ENCODE measurements around the gene SHROOM4.

Gene SHROOM4

DNA sequence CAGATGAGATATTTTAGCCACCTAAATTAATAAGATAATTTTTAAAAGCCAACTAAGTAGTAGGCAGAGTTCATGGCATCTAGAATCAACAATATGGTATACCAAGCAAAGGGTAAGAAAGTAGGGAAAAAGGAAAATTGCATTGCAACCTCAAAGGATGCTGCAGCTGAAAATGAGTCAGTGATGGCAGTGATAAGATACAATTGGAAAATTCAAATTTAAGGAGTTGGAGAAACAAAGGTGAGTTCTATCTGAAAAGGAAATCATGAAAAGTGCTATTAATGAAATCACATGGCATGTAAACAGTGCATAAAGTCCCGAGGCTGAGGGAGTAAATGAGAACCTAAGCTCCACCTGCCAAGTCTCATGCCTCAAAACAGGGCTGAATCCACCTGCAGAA, 33.9 kb downstream of the SHROOM4 start:
- DNase-seq (ENCODE audit: low spot score) = no peak

DNA sequence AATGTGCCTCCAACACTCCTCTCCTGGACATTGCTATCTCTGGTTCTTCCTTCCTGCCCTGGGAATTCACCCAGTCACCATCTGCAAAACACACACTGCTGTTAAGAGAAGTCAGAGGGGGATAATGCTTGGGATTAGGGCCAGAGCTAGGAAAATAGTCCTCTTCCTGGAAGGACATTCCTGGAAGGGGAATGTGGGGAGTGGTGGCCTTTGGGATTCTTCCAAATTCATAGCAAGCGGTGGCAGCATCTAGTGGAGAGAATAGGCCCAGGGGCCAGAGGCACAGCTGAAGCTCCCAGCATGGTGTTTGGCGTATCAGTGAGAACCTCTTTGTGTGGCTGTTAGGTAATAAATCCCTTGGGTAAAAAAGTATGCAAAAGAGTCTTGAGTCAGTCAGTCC, 34.3 kb downstream of the SHROOM4 start:
- DNase-seq (ENCODE audit: low spot score) = no peak

DNA sequence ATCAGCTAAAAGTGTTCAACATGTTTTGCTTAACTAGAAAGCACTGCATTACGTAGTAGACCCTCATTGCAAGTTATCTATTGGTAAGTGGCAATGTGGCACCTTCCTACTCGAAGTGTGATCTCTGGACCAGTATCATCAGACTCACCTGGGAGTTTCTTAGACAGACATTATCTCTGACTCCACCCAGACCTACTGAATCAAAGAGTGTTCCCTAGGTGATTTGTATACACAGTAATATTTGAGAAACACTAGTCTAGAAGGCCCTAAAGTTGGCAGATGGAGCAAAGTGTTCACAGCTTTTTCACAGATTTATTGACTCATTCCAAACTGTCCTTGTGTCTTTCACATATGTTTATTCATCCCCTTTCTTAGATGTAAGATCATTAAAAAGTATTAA, 35.7 kb downstream of the SHROOM4 start:
- DNase-seq (ENCODE audit: low spot score) = no peak

DNA sequence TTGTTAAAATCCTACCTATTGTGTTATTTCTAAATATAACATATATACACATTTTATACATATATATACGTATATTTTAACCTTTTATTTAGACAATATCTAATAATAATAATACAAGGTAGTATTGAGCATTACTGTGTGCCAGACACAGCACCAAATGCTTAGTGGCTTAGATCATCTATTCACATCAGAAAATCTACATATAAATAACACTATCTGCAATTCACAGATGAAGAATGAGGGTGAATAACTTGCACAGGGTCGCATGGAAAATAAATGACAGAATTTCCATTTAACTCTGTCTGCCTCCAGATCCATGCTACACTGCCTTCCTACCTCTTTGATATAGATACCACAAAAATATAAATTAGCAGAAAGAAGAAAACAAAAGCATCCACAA, 37.7 kb downstream of the SHROOM4 start:
- DNase-seq (ENCODE audit: low spot score) = no peak

DNA sequence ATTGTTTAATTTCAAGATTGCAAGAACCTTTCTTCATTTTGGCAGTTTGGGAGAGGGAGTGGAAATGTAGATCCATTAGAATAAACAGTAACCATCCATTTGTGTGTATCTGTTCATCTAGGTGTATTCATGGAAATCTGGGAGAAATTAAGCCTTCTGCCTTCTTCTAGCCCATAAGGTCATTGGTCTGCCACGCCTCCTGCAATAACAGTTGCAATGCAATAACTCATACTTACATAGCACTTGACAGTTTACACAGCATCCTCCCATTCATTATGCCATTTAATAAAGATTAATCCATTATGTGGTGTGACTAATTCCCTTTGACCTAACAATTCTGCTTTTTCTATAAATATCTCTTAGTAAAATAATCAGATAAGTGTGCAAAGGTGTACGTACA, 42.6 kb downstream of the SHROOM4 start:
- DNase-seq (ENCODE audit: low spot score) = no peak

DNA sequence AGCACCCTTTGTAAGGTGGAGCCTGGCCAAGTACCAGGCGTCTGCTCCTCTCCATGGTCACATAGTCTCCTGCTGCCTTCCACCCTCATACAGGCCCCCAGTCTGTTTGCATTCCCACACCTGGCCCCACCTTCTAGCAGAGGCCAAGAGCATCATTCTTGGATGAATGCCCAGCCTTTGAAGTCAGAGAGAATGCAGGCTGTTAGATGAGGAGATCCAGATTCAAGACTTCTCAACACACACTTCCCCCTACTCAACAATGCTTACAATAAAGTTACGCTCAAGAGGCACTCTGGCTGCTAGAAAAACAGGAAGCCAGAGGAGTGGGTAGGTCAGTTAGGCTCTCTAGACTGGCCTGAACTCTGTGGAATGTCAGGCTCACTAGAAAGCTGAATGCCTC, 43.3 kb downstream of the SHROOM4 start:
- no peak for DNase-seq (ENCODE audit: low spot score)

DNA sequence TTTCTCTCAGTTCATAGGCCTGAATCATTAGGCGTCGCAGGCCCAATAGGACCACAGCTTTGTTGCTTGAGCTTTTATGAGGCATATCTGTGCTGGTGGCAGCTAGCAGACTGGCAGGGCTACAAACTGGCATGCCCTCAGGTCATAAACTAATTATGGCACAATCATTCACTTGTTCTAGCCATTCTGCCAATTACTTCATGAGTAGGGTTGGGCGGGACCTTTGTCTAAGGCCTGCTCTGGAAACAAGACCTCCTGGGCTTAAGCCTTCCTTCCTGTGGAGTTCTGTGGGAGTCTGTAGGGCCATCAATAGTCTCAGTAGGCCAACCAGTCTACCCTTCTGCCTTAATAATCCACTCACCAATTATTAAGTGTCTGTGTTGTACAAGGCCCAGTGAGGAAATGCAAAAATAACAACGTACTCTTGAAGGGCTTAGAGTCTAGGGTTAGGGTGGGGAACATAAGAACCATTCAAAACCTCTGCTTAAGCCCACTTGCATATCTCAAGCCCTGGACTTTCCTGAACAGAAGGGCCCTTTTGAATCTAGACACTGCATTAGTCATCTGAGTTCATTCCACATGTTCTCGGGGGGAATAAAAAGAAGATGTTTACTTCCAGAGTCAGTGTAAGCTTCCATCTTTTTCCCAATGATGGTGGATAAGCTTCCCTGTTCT, 44.5 kb downstream of the SHROOM4 start:
- no peak for DNase-seq (ENCODE audit: low spot score)

DNA sequence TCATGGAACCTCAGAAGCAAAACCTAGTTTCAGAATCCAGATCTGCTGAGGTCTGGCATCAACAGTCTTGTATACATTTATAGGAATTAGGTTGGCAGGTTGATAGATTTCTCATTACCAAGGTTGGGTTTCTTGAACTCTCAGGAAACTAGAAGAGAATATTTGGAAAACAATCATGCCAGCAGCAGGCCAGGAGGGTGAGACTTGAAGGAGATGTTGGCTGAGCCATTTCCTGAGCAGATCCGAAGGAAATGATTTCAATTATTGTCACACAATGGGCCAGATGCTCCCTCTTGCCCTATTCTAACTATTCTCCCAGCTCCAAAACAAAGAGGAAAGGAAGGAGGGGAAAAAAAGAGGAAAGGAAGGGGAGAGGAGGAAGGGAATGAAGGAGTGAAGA, 45.2 kb downstream of the SHROOM4 start:
- DNase-seq (ENCODE audit: low spot score) = no peak

DNA sequence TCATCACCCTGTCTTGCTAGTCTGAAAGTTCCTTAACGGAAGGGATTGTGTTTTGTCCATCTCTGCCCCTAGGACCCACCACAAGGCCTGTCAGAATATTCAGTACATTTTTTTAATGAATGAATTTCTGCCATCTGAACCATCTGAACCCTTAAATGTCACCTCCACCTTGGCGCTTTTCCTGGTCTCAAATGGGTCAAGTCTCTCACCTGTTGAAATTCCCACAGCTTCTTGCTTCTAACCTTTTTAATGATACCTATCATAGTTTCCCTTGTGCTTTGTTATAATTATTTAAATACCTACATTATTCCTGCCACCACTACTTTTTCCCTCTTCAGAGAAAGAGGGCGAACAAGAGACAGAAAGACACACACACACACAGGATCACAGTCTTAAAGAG, 48.0 kb downstream of the SHROOM4 start:
- DNase-seq (ENCODE audit: low spot score) = no peak

DNA sequence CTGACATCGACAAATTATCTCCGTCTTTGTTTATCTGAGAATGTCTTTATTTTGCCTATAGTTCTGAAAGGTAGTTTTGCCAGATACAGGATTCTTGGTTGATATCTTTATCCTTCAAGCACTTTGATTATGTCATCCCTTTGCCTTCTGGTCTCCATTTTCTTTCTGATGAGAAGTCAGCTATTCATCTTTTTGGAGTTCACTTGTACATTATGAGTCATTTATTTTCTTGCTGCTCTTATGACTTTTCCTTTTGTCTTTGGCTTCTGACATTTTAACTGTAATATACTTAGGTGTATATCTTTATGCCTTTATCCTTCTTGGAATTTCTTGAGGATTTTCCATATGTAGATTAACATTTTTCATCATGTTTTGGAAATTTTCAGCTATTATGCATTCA, 51.4 kb downstream of the SHROOM4 start:
- no peak for DNase-seq (ENCODE audit: low spot score)

DNA sequence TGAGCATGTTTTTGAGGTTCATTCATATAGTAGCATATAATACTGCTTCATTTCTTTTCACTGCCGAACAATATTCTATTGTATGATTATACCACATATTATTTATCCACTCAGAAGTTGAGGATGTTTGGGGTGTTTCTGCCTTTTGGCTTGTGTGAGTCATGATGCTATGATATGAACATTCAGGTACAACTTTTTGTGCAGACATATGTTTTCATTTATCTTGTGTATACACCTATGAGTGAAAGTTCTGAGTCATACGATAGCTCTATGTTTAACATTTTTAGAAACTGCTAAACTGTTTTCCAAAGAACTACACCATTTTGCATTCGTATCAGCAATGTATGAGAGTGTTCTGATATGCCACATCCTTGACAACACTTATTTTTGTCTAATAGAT, 57.7 kb downstream of the SHROOM4 start:
- no peak for DNase-seq (ENCODE audit: low spot score)

DNA sequence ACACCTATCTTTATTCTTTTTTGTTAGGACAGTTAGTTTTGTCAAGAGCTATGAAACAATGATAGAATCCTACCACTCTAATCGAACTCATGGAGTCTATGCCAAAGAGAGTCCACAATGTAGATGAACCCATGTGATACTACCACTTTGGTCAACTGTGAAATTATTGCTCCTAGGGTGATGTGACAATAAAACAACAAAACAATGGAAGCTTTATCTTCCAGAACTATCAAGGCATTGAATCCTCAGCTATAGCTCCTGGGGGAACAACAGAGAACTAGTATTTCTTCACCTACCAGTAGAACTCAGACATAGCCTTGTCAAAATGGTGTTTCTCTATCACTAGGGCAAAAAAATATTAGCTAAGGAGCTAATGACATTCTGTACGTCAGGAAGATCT, 62.9 kb downstream of the SHROOM4 start:
- DNase-seq (ENCODE audit: low spot score) = no peak

DNA sequence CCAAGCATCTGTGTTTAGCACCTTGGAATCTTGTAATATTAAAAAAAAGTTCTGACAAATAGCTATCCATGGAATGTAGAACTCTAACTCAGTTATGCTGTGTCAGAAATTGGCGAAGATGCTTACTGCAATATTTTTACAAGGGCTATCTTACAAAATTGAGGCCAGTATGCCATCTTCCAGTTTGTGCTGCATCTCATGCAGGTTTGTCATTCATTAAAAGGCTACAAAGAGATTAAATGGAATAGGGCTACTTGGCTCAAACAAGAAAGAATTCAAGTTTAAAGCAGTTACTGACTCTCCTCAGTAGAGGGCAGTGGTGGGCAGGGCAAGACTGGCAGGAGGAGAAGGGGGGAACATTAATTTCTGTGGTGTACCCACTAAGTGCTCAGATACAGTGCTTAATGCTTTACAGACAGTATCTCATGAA, 66.5 kb downstream of the SHROOM4 start:
- no peak for DNase-seq (ENCODE audit: low spot score)

DNA sequence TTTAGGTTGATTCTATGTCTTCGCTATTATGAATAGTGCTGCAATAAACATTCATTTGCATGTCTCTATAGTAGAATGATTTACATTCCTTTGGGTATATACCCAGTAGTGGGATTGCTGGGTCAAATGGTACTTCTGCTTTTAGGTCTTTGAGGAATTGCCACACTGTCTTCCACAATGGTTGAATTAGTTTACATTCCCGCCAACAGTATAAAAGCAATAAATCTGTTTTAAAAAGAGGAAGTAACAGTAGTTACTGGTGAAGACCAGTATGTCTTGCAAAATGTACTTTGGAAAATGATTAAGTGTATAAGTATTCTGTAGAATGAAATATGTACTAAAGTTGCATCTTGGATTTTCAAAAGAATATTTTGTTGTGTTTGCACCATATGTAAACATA, 77.3 kb downstream of the SHROOM4 start:
- DNase-seq (ENCODE audit: low spot score) = no peak

DNA sequence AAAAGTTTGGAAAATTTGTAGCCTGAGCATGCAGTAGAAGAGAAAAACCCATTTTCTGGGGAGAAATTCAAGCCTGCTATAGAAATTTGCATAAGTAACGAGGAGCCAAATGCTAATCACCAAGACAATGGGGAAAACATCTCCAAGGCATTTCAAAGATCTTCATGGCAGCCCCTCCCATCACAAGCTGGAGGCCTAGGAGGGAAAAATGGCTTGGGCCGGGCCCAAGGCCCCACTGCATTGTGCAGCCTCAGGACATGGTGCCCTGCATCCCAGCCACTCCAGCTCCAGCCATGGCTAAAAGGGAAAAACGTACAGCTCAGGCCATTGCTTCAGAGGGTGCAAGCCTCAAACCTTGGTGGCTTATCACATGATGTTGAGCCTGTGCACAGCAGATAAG, 87.7 kb downstream of the SHROOM4 start:
- DNase-seq (ENCODE audit: low spot score) = no peak

DNA sequence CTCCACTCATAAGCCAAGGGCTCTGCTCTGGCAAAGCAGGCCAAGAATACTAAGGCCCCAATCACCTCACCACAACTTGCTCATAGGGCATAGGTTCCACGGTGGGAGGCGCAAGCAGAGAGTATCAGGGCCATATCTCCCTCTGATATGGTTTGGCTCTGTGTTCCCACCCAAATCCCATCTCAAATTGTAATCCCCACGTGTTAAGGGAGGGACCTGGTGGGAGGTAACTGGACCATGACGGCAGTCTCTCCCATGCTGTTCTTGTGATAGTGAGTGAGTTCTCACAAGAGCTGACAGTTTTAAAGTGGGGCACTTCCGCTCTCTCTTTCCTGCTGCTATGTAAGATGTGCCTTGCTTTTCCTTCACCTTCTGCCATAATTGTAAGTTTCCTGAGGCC, 88.7 kb downstream of the SHROOM4 start:
- no peak for DNase-seq (ENCODE audit: low spot score)

DNA sequence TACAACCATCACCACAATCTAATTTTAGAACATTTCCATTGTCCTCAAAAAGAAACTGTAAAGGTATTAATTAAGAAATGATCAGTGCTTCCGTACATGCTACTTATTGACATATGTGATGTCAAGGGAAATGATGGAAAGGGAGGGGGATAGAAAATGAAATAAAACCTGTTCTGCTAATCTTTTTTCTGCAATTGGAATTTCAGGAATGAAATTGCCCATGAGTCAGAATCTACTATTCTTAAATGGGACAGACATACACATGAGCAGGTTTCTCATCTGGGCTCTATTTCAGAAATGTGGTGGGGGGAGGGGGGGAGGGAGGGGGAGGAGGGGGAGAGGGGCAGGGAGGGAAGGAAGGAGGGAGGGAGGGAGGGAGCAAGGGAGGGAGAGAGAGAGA, 91.0 kb downstream of the SHROOM4 start:
- no peak for DNase-seq (ENCODE audit: low spot score)

DNA sequence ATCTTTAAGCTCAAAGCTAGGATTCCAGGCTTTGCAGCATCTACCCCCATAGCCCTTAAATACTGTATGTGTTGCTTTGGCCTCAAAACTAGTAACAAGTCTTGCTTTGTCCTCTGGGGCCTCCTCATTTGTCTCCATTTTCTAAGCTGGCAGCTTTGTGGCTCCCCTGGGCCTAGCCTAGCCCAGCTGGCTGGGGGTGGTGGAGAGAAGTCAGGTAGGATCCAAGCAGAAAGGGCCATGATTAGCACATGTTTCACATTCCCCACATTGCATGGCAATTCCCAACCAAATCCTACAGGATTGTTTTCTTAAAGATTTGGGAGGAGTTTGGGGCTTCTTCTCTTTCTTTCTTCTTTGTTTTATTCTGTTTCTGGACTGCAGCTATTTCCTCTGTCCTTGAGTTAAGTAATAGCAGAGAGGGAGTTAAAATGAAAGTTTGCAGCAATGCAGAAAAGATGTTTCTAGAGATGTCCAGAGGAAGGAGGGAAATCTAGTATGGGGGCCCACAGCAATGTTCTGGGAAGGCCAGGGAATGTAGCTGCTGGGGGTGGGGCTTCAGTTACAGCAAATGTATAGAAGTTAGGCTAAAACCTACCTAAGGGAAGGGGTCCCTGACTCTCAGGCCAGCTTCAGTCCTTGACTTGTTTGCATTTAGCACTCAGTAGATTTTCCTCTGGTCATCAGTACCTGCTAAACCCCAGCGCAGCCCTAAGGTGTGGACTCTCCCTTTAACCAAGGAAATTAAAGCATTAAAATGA, 92.1 kb downstream of the SHROOM4 start:
- DNase-seq (ENCODE audit: low spot score) = no peak

DNA sequence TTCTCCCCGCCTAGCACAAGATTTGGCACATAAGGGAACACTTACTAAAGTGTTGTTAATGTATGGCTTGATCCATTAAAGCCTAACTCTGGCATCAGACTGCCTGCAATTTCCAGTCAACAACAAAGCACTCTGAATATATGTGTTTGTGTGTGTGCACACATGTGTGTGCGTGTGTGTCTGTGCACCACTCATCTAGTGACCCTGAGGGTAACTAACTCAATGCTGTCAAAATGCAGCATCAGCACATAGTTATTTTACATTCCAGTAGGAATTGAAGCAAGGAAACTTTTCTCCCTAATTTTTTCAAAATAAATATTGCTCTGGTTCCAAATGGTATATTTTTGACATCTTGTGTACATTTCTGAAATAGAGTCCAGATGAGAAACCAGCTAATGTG, 94.4 kb downstream of the SHROOM4 start:
- no peak for DNase-seq (ENCODE audit: low spot score)

DNA sequence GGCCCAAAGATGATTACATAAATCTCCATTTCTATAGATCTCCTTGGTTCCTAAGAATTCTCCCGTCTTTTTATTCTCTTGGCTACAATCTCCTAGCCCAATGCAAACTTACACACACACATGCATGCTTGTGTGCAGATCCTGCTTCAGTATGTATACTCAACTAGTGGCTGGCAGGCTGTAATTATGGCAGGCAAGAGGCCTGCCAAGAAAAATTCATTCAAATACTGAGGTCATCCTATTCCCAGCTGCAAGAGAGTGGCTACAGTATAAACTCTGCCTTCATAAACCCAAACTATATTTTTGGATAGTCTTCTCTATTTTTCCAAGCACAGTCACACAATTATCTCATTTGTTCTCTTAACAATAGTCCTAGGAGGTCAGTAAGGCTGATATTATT, 95.2 kb downstream of the SHROOM4 start:
- DNase-seq (ENCODE audit: low spot score) = no peak

DNA sequence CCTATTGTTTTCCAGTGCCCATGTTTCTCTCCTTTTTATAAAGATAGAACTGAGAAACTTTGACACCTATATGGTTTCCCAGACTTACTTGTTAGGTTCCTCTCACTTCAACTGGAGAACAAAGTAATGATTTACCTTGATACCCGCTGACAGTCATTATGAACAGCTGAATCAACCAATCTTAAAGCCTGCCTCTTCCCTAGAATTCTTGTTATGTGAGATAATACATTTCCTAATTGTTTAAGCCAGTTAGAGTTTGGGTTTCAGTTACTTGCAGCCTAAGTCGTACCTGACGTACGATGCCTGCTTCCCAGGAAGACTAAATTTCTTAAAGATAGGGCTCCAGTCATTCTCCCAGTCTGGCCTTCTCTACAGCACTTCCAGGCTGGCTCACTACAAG, 97.3 kb downstream of the SHROOM4 start:
- DNase-seq (ENCODE audit: low spot score) = no peak

DNA sequence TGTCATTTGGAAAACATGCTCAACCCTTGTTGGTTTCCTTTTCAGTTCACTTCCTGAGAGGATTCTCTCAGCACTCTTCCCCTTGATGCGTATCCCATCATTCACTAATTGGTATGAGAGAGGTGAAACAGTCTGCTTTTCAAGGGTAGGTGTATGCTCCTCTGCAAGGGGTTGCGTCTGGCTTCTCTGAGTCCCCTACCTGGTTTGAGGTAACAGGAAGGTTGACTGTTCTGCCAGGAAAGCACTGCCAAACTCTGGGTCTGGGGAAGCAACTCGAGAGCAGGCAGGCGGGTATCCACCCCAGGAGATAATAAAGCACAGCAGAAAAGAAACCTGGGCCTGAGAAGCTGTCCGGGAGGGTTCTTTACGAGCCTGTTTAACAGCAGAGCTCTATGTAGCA, 101.2 kb downstream of the SHROOM4 start:
- no peak for DNase-seq (ENCODE audit: low spot score)

DNA sequence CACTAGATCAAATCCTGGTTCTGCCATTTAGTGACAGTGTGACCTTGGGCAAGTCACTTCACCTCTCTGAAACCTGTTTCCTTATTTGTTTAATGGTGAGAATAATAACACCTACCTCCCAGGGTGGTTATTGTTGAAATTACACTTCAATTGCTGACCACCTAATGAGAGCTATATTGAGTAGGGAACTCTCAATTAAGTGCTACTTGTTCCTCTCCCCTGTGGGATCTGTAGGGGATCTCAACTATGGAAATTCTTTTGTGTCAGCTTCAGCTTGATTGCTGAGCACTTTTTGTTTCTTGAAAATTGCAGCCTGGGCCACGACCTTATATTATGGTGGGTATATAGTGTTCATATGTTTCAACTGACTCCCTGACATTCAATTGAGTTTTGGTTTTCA, 102.1 kb downstream of the SHROOM4 start:
- DNase-seq (ENCODE audit: low spot score) = no peak

Measured in CD4-positive, alpha-beta T cell treated with Interleukin-2 at 100 ng/mL for 4 hours (primary cell).